Small intestine (tissue), 7 donors: Measurements from ENCODE around the gene ZFHX2. TPM values are rescaled to one million over a fixed set of nuclear protein-coding genes. Genes with fewer than 3 reads are reported as not detected.
"Not testable (repeated sequence)": the region's sequence is repeated elsewhere in the genome, so short reads cannot be mapped to it uniquely, and the experiment has no call there.

Source experiments
- DNase-seq, 2 donors: peaks; one replicate each; pipeline versions ENCODE4 v3.0.0 to v3.0.0-alpha.2; 2013
- FAIRE-seq: peaks from 2 replicates; lab custom pipeline; 2012; peaks lifted over from hg19 to GRCh38; lab: Jason Lieb, UNC
- H3K27ac ChIP-seq, 3 donors: one replicate each; pipeline ENCODE4 v1.5.1; 2013; ENCODE audit warnings: low read length in 2 of 3, mild to moderate bottlenecking in 2 of 3, control low read depth in 1 of 3, inconsistent platforms in 1 of 3, low read depth in 1 of 3, moderate library complexity in 1 of 3
- H3K27me3 ChIP-seq, 3 donors: one replicate each; pipeline ENCODE4 v1.6.1; 2013; ENCODE audit warnings: low read length in 3 of 3, inconsistent platforms in 1 of 3; ENCODE audit not compliant: control insufficient read depth in 3 of 3, insufficient read depth in 3 of 3
- H3K36me3 ChIP-seq, 3 donors: one replicate each; pipeline ENCODE4 v1.6.1; 2013; ENCODE audit warnings: low read length in 3 of 3, inconsistent platforms in 1 of 3, low read depth in 1 of 3, mild to moderate bottlenecking in 1 of 3, moderate library complexity in 1 of 3; ENCODE audit not compliant: control insufficient read depth in 3 of 3, insufficient read depth in 2 of 3
- H3K4me1 ChIP-seq, 3 donors: one replicate each; pipeline ENCODE4 v1.6.1; 2013; ENCODE audit warnings: low read length in 2 of 3, inconsistent platforms in 1 of 3, low read depth in 1 of 3, mild to moderate bottlenecking in 1 of 3, moderate library complexity in 1 of 3; ENCODE audit not compliant: control insufficient read depth in 3 of 3, insufficient read depth in 2 of 3
- H3K4me3 ChIP-seq, 3 donors: one replicate each; pipeline ENCODE4 v1.5.1; 2013; ENCODE audit warnings: low read length in 3 of 3, control low read depth in 1 of 3, inconsistent platforms in 1 of 3, low read depth in 1 of 3, mild to moderate bottlenecking in 1 of 3, moderate library complexity in 1 of 3
- H3K9me3 ChIP-seq, 2 donors: one replicate each; pipeline ENCODE4 v1.6.1; 2013; ENCODE audit warnings: low read depth in 1 of 2, low read length in 1 of 2; ENCODE audit not compliant: control insufficient read depth in 2 of 2, insufficient read depth in 1 of 2
- whole genome bisulfite sequencing, 3 donors: extraction: QIAGEN DNeasy Blood & Tissue Kit; methylation state at CpG; one replicate each; pipeline ENCODE4 v1.1.7; 2013; 5-methylcytosine and 5-hydroxymethylcytosine counted together
- polyA plus RNA-seq, 4 donors: library from polyadenylated mRNA; stranded (reverse) in 3 of 4; unstranded in 1 of 4; fragments of 200-250 nt in 3 of 4; fragments of 120-200 nt in 1 of 4; gene quantifications; one replicate each; pipeline versions ENCODE4 v1.2.1 to v1.2.3, GENCODE V29; 2013
- donor health status: healthy with polysubstance abuse.
- donor health status: control.
- donor health status: control.
- donor health status: Bipolar disorder and iron deficiency.
- donor health status: healthy.

ZFHX2 gene
- polyA plus RNA-seq, 4 donors = 0.55 to 2.2 TPM; not detected in 2

- not testable (repeated sequence) for DNase-seq, H3K27ac ChIP-seq, H3K36me3 ChIP-seq, H3K4me1 ChIP-seq, H3K4me3 ChIP-seq, H3K9me3 ChIP-seq, FAIRE-seq
- 81 to 85% (median 84%) methylated on average over 22 to 24 of the region's 25 CpGs for WGBS, 3 donors
- peaks cover 0 to 12% (median 3%) of the 10 kb centered on the region in 3 donors for H3K27me3 ChIP-seq
These were observed 32.4 kb upstream of the ZFHX2 start for GRCh38 chr14:23583761-23584526.

- Histone ChIP-seq H3K27ac (no peak overlapping the region), H3K27me3 (peaks cover 0 to 20% (median 3%) of the 10 kb centered on the region in 3 donors), H3K4me3 (no peak overlapping the region), H3K36me3 (no peaks in the 10 kb centered on the region), H3K4me1 (no peaks in the 10 kb centered on the region), H3K9me3 (no peaks in the 10 kb centered on the region)
- FAIRE-seq (no peak), DNase-seq (no peak)
- WGBS, 3 donors = 84 to 92% (median 85%) methylated on average over 3 of the region's 3 CpGs
These were observed 31.6 kb upstream of the ZFHX2 start for GRCh38 chr14:23582906-23583760.

- 93 to 95% (median 95%) methylated on average over 5 to 6 of the region's 8 CpGs for WGBS, 3 donors
- no peak for FAIRE-seq
- Histone ChIP-seq H3K4me1 (no peaks in the 10 kb centered on the region), H3K27ac (no peak overlapping the region), H3K9me3 (no peaks in the 10 kb centered on the region), H3K27me3 (peaks cover 4 to 40% (median 18%) of the 10 kb centered on the region in 3 donors), H3K4me3 (no peak overlapping the region), H3K36me3 (no peaks in the 10 kb centered on the region)
- no peak for DNase-seq
These were observed 29.4 kb upstream of the ZFHX2 start for GRCh38 chr14:23580948-23581281.

- DNase-seq (no peak), FAIRE-seq (no peak)
- no peaks in the 10 kb centered on the region for H3K36me3 ChIP-seq
- peaks cover 8 to 43% (median 23%) of the 10 kb centered on the region in 3 donors for H3K27me3 ChIP-seq
- H3K9me3 ChIP-seq = no peaks in the 10 kb centered on the region
- H3K4me1 ChIP-seq = no peaks in the 10 kb centered on the region
- no peak overlapping the region for H3K27ac ChIP-seq
- WGBS, 3 donors = 88 to 93% (median 89%) methylated on average over 24 of the region's 24 CpGs
- no peak overlapping the region for H3K4me3 ChIP-seq
These were observed 28.8 kb upstream of the ZFHX2 start for GRCh38 chr14:23580152-23580926.

- Histone ChIP-seq H3K36me3 (no peaks in the 10 kb centered on the region), H3K4me3 (no peak overlapping the region), H3K27me3 (peaks cover 8 to 49% (median 27%) of the 10 kb centered on the region in 3 donors), H3K27ac (no peak overlapping the region), H3K4me1 (no peaks in the 10 kb centered on the region), H3K9me3 (no peaks in the 10 kb centered on the region)
- FAIRE-seq = no peak
- no peak for DNase-seq
These were observed 28.2 kb upstream of the ZFHX2 start for GRCh38 chr14:23579739-23580138.

GRCh38 chr14:23579311-23579630 is 27.7 kb upstream of the ZFHX2 start:
- WGBS, 3 donors = 62 to 90% (median 68%) methylated on average over 3 of the region's 3 CpGs

GRCh38 chr14:23578560-23579310 is 27.2 kb upstream of the ZFHX2 start, which contains the start of gene JPH4:
TSS of gene JPH4 (minus strand) at chr14:23578790. CDS start at chr14:23577453, 1,337 bp downstream.
- no peaks in the 10 kb centered on the region for H3K36me3 ChIP-seq
- peak within 1 kb of the TSS in 1 of 3 donors; percentile 24 for H3K4me3 ChIP-seq
- no peaks in the 10 kb centered on the region for H3K9me3 ChIP-seq
- H3K4me1 ChIP-seq = no peaks in the 10 kb centered on the region
- DNase-seq (no peak), FAIRE-seq (no peak)
- 17 to 31% (median 30%) methylated on average over 18 of the region's 18 CpGs for WGBS, 3 donors
- H3K27ac ChIP-seq = peak within 1 kb of the TSS in 1 of 3 donors; percentile 28
- peaks cover 8 to 56% (median 27%) of the 10 kb centered on the region in 3 donors for H3K27me3 ChIP-seq

More at GRCh38 chr14:23579311-23579630, 27.7 kb upstream of the ZFHX2 start:
- Histone ChIP-seq H3K36me3 (no peaks in the 10 kb centered on the region), H3K4me1 (no peaks in the 10 kb centered on the region), H3K27ac (no peak overlapping the region), H3K4me3 (no peak overlapping the region), H3K9me3 (no peaks in the 10 kb centered on the region), H3K27me3 (peaks cover 8 to 53% (median 27%) of the 10 kb centered on the region in 3 donors)
- DNase-seq (no peak), FAIRE-seq (no peak)
